ENCODE measurements around the gene LMNTD1.
A peak's percentile ranks its signal among the peaks of the same experiment; 100 is the strongest.

Gene LMNTD1

GRCh38 chr12:25552681-25553080 is 402 bp downstream of the LMNTD1 start:
- DNase-seq, result no peak

DNA sequence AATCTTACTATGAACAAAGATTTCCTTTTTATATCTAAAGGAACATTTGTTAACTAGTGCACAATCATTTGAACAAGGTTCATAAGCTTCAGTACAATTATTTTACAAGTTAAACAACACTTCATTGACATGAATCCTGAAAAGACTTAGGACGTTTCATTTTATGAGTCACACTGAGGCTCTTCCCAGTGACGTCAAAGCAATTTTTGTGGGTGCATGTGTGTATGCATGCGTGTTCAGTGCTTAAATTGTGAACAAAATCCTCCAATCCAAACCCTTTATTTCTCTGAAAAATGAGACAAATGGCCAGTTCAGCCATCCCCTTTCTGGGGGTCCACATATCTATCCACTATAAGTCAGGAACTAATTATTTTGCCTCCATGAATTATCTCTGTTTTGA is 2.9 kb downstream of the LMNTD1 start:
- DNase-seq, result no peak

DNA sequence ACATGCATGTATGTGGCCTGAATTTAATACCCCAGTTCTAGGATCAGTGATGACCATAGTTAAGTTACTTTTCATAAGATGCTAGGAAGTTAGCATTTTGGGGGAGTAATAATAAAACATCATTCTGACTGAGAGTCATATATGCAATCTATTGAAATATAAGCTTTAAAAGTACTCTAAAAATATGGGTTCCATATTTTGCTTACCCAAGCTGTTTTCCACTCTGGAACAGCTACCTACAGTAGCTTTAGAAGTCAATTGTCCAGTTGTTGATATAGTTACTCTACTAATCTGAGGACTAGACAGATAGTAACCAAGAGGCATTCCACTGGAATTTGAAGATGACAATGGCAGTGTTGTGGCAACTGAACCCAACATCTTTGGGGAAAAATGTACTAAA is 4.0 kb downstream of the LMNTD1 start:
- no peak for DNase-seq

- DNase-seq, result no peak
Measured at GRCh38 chr12:25546318-25546717, 6.8 kb downstream of the LMNTD1 start.

DNA sequence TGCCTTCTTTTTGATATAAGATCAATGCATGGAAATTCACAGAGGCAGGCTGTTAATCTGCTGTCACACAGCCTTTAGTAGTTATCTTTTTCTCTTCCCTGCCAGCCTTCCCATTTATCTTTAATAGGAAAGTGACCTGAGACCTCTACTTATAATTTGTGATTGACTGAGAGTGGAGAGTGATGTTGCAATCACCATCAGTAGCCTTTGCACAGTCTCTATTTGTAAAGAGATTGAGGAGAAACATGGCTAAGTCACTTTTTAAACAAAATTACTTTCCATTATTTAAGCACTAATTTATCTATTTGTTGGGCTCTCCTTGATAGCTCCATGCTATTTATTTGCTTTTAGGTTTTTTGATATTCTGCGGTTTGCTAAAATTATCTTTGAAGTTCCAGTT is 19.9 kb downstream of the LMNTD1 start:
- DNase-seq, result no peak

- DNase-seq, result no peak
Measured at GRCh38 chr12:25531502-25532052, 21.5 kb downstream of the LMNTD1 start.

DNA sequence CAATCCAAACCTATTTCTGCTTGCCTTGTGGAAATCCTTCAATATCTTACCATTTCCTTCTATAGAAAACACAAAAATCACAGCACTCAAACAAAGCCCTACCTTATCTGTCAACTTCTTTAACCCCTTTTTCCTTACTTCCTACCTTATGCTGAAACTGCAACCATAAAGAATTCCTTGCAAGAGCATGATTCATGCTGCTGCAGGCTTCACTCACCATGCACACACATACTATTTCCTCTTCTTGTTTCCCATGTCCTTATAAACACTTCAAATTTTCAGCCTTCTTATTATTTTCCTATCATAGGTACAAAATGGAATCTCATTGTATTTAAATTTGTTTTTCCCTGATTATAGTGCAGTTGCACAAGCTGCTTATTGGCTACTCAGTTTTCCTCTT is 23.3 kb downstream of the LMNTD1 start:
- no peak for DNase-seq

- no peak for DNase-seq
Measured at GRCh38 chr12:25526778-25527177, 26.3 kb downstream of the LMNTD1 start.

- DNase-seq, result no peak
Measured at GRCh38 chr12:25524366-25524765, 28.7 kb downstream of the LMNTD1 start.

DNA sequence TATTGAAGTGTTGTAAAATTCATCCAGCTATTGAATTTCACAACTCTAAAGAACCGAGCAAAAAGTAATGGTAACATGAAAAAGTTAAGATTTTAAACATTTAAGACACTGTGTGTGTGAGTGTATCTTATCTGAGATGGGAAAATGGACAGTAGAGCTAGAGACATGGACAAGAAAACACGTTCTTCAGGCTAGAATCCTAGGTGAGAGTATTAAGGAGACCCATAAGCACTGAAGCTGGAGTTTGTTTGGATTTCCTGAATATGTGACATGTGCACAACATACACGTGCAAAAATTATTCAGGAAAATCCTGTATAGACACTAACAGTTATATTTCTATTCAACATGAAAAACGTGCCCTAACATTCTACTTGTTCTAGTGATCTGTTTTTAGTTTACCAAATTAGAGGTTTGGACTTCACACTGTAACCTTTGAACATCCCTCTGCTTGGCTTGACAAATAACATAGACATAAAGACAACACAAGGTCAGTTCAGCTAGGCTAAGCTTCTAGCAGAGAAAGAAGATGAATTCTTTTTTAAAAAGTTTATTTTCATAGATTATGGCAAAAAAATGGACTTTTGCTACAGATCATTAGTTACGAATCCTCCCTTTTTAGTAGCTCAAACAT is 31.3 kb downstream of the LMNTD1 start:
- DNase-seq, result no peak

DNA sequence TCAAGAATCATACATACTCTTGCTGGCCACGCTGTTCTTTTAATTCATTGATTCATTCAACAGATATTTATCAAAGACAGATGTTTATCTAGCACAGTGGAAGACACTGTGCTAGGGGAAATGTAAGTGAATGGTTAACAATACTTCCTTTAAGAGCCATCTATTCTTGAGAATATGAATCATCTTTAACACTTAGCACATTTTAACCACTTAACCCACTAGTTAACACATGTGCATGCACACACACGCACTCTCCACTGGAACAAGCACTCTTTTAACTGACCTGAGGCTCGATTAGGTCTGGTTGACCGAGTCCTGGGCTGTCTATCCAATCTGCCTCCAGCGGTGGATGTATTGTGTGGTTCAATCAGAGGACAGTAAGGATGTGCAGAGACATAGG is 34.6 kb downstream of the LMNTD1 start:
- no peak for DNase-seq

- DNase-seq, result no peak
Measured at GRCh38 chr12:25504744-25505143, 48.3 kb downstream of the LMNTD1 start.

GRCh38 chr12:25503666-25504065 is 49.4 kb downstream of the LMNTD1 start:
- no peak for DNase-seq

DNA sequence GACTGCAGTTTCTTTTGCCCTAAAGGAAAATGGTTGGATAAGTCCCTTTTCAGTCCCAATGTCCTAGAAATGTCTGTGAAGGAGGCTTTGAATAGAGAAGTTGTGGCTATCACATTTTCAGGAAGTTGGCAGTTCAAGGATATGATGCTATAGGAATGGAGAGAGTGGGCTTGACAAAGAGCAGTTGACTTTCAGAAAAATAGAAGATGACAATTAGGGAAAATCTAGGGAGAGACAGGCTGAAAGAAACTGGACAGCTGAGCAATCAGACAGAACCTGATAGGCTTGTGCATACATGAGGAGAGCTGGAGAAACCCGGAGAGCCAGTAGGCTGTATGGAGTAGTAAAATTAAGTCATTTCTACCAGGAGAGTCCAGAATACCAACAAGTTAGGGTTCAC is 50.5 kb downstream of the LMNTD1 start:
- DNase-seq, result no peak

DNA sequence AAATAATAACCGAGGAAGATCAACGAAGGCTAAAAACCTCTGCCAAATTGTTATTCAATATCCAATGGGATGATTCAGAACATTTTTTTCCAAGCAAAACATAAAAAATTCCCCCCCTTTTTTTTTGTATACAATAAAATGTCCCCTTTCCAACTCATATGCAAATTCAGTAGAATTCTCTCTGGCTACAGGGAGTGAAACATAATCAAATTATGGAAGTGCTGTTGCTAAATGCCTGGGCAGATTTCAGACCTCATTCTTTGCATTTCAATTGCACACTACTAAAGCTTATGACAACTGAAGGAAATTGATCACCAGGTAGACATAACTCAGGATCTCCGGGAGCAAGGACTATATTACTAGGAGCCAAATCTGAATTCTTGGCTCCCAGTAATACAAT is 51.0 kb downstream of the LMNTD1 start:
- no peak for DNase-seq

- no peak for DNase-seq
Measured at GRCh38 chr12:25501549-25501948, 51.5 kb downstream of the LMNTD1 start.

DNA sequence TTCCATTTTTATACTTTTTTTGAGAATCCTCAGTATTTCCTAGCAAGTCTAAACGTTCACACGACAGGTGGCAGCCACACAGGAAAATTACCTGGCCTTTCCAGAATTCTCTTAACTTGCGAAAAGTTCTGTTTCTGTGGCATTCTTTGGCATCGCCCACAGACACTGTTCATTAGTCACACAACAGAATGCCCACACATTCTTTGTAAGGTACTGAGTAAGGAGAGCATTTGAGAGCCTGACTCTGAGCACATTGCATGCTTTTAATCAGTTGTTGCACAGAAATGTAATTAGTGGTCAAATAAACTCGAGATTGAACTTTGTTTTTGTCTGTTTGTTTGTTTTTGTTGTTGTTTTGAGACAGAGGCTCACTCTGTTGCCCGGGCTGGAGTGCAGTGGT is 52.4 kb downstream of the LMNTD1 start:
- DNase-seq, result no peak

GRCh38 chr12:25497021-25497420 is 56.1 kb downstream of the LMNTD1 start:
- peak; percentile 27 for DNase-seq

GRCh38 chr12:25496098-25496587 is 56.9 kb downstream of the LMNTD1 start:
- DNase-seq, result no peak

- DNase-seq, result peak; percentile 22
Measured at GRCh38 chr12:25495331-25496097, 57.6 kb downstream of the LMNTD1 start.

DNA sequence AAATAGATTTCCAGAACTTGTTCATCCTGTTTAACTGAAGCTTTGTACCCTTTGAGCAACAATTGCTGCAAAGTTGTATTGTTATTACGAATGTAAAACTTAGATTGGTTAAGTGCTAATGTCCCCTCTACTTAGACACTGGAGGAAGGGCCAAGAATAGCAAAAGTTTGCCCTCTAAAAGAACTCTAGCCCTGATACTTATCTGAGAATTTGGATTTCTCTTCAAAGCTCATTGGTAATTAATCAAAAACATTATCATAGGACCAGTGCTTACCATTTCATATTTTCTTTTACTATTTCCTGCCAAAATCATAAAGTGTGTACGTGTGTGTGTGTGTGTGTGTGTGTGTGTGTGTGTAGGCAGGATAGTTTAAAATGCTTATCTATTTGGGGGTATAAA is 58.2 kb downstream of the LMNTD1 start:
- DNase-seq, result no peak

DNA sequence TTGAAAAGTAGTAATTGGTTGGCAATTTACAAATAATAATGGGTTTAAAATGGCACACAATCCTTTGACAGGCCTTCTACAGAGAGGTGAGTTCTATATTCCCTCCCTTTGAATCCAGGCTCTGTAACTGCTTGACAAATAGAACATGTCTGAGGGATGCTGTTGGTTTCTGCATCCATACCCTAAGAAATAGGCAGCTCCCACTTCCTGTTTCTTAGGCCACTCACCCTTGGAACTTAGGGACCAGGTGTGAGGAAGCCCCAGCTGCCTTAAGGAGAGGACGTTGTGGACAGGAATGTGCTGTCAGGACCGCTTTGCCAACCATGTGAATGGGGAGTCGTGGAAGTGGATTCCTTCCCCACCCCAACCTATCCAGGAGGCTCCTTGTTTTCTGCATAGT is 59.4 kb downstream of the LMNTD1 start:
- DNase-seq, result no peak

- no peak for DNase-seq
Measured at GRCh38 chr12:25491396-25492325, 61.4 kb downstream of the LMNTD1 start.
